ENCODE results near the gene MAX. TPM values are rescaled to one million over a fixed set of nuclear protein-coding genes. Genes with fewer than 3 reads are reported as not detected.

The MAX gene
- total and polyA plus RNA-seq, 9 of the 15 experiments (the other 6 are each of a cell fraction or from before 2014, with no cell fraction given) = 15.4 to 96.5 (median 51.6) TPM

DNA sequence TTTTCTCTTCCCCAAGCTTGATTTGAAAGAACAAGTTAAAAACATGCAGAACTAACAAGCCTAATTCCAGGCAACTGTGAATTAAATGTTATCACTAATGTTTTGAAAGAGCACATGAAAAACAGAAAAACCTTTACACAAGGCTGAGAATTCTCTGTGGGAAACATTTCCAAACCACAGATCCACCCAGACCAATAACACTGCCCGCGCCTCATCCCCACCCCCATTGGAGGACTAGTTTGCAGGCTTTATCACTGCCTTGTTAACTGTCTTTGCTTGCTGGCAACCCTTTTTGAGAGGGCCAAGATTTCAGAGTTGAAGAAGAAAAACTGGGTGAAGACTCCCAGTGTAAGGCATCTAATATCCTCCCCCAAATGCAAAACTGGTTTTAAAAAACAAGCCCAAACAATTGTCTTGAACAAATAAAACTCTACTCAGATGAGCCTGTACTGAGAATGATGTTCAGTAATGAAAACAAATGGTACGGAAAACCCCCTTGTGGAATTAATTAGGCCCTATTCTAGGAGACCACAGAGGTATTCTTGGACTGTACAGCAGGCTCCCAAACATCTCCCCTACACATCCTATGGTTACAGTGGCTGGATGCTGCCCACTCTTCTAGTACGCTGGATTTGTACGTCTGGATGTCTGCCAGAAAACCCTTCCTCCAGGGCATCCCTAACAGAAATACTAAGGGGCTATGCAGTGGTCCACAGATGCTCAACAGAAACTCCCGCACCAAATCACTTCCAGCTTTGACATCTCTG lies 5.8 kb downstream of the MAX start:
- Histone ChIP-seq H3K4me1 (replicated peaks in 1 of 2; ENCODE audit: control insufficient read depth in 2 of 2, insufficient read depth in 2 of 2, low read length in 2 of 2) (peaks cover 4 to 28% of the 10 kb centered on the region in 2 experiments), H3K9ac (ENCODE audit: insufficient read depth in 1 of 2, low read depth in 2 of 2, low read length in 2 of 2) (no peak overlapping the region), H4K20me1 (replicated peaks; ENCODE audit: control insufficient read depth, insufficient read depth, low read length) (peaks cover 28% of the 10 kb centered on the region; the same call in 1 of the 2 replicates), H3K9me1 (ENCODE audit: control insufficient read depth, insufficient read depth, low read length) (peaks cover 2% of the 10 kb centered on the region), H3K27me3 (ENCODE audit: control insufficient read depth in 2 of 2, insufficient read depth in 2 of 2, low read length in 2 of 2) (no peaks in the 10 kb centered on the region), H3K4me2 (ENCODE audit: insufficient read depth, low read length) (peak overlapping the region; percentile 36), H2AFZ (ENCODE audit: low read depth, low read length) (no peak overlapping the region), H3K9me3 (replicated peaks; ENCODE audit: control insufficient read depth, insufficient read depth, low read depth, low read length) (no peaks in the 10 kb centered on the region), H3K79me2 (ENCODE audit: control insufficient read depth, insufficient read depth, low read length) (peaks cover 69% of the 10 kb centered on the region), H3K36me3 (ENCODE audit: control insufficient read depth, insufficient read depth, low read length) (peaks cover 88% of the 10 kb centered on the region), H3K4me3 (no peak overlapping the region), H3K27ac (ENCODE audit: extremely low read depth, low read depth, low read length) (peak overlapping the region; percentile 5; the same call in 1 of the 3 replicates)
- BruUV-seq (replicated peaks) = no TSS peak
- ATAC-seq (peak; percentile 88), FAIRE-seq (peak; percentile 62), DNase-seq (ENCODE audit: extremely low read depth in 1 of 4, low spot score in 3 of 4) (peak; percentile 27 to 62 (median 44))
- intact Hi-C loops (cut with micrococcal nuclease) = no loop called here
- 40% methylated on average over 6 of the region's 6 CpGs for WGBS (ENCODE audit: insufficient coverage, low coverage, missing lambda C conversion rate)
- in situ Hi-C loops (cut with MboI) = no loop called here
- ChIA-PET POLR2A (interaction anchor here (0.6 kb wide), 2 partner anchors 12 to 417 kb away, joined by 3 read pairs; no protein-coding TSS in a partner anchor), CTCF (ENCODE audit: low intra/inter-chr PET ratio) (no interaction called here)
- no peak for TF ChIP-seq TBP (optimal IDR thresholded peaks at IDR 0.05; ENCODE audit: low read depth, low read length)
- TF ChIP-seq ZC3H11A (IDR thresholded peaks at IDR 0.05; ENCODE audit: low read depth, low read length) = no peak
- no peak for TF ChIP-seq MBD1 (CRISPR knock-in tag; IDR thresholded peaks at IDR 0.05)
- TF ChIP-seq NFIC (IDR thresholded peaks at IDR 0.05) = peak; percentile 40; the same call in 1 of the 2 replicates
- TF ChIP-seq SOX6 (IDR thresholded peaks at IDR 0.05) = peak; percentile 45; the same call in 1 of the 2 replicates
- TF ChIP-seq ZNF354B (CRISPR knock-in tag; IDR thresholded peaks at IDR 0.05) = no peak
- TF ChIP-seq, protein P1, sequence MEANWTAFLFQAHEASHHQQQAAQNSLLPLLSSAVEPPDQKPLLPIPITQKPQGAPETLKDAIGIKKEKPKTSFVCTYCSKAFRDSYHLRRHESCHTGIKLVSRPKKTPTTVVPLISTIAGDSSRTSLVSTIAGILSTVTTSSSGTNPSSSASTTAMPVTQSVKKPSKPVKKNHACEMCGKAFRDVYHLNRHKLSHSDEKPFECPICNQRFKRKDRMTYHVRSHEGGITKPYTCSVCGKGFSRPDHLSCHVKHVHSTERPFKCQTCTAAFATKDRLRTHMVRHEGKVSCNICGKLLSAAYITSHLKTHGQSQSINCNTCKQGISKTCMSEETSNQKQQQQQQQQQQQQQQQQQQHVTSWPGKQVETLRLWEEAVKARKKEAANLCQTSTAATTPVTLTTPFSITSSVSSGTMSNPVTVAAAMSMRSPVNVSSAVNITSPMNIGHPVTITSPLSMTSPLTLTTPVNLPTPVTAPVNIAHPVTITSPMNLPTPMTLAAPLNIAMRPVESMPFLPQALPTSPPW (CRISPR knock-in tag; IDR thresholded peaks at IDR 0.05) = peak; percentile 33; the same call in 1 of the 2 replicates
- peak in 1 of 2 experiments; percentile 74; a peak in 1 of 4 replicates for TF ChIP-seq RCOR1 (IDR thresholded peaks at IDR 0.05; ENCODE audit: borderline replicate concordance in 1 of 2, low read depth in 2 of 2, low read length in 2 of 2)
- TF ChIP-seq TFAM (CRISPR knock-in tag; conservative IDR thresholded peaks at IDR 0.05) = no peak
- no peak for TF ChIP-seq RBM22 (IDR thresholded peaks at IDR 0.05; ENCODE audit: low read depth, low read length, poor library complexity, severe bottlenecking)
- peak; percentile 20; the same call in 1 of the 2 replicates for TF ChIP-seq ARID1B (IDR thresholded peaks at IDR 0.05)
- no peak for TF ChIP-seq ZNF316 (IDR thresholded peaks at IDR 0.05)
- TF ChIP-seq ZNF436 (CRISPR knock-in tag; IDR thresholded peaks at IDR 0.05) = no peak
- TF ChIP-seq SMARCE1 (IDR thresholded peaks at IDR 0.05) = peak; percentile 50; the same call in 1 of the 2 replicates
- TF ChIP-seq, protein P2, sequence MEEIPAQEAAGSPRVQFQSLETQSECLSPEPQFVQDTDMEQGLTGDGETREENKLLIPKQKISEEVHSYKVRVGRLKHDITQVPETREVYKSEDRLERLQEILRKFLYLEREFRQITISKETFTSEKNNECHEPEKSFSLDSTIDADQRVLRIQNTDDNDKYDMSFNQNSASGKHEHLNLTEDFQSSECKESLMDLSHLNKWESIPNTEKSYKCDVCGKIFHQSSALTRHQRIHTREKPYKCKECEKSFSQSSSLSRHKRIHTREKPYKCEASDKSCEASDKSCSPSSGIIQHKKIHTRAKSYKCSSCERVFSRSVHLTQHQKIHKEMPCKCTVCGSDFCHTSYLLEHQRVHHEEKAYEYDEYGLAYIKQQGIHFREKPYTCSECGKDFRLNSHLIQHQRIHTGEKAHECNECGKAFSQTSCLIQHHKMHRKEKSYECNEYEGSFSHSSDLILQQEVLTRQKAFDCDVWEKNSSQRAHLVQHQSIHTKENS (CRISPR knock-in tag; IDR thresholded peaks at IDR 0.05) = no peak
- peak; percentile 42; the same call in 1 of the 2 replicates for TF ChIP-seq ESRRA (IDR thresholded peaks at IDR 0.05; ENCODE audit: borderline replicate concordance, low read depth)
- TF ChIP-seq BACH1 (tag; IDR thresholded peaks at IDR 0.05) = no peak
- TF ChIP-seq, protein P3, sequence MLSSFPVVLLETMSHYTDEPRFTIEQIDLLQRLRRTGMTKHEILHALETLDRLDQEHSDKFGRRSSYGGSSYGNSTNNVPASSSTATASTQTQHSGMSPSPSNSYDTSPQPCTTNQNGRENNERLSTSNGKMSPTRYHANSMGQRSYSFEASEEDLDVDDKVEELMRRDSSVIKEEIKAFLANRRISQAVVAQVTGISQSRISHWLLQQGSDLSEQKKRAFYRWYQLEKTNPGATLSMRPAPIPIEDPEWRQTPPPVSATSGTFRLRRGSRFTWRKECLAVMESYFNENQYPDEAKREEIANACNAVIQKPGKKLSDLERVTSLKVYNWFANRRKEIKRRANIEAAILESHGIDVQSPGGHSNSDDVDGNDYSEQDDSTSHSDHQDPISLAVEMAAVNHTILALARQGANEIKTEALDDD (IDR thresholded peaks at IDR 0.05) = peak; percentile 100

Measured in K562 (cell line).